KMS-11 (cell line): ENCODE results near the gene PLB1.

Experiments
- H2AFZ ChIP-seq: fragments of 200-600 bp; sonication (generic); 2 replicates; pipeline ENCODE4 v1.6.1; 2016; ENCODE audit warnings: antibody characterized with exemption, mixed run types, low read depth
- H3K27ac ChIP-seq: fragments of 200-600 bp; sonication (generic); 2 replicates; pipeline ENCODE4 v1.6.1; 2016; ENCODE audit warnings: mild to moderate bottlenecking, mixed run types
- H3K27me3 ChIP-seq: fragments of 200-600 bp; sonication (generic); 2 replicates; pipeline ENCODE4 v1.6.1; 2017; ENCODE audit warnings: mild to moderate bottlenecking, low read depth, mixed run types, moderate library complexity; ENCODE audit not compliant: insufficient read depth
- H3K36me3 ChIP-seq: fragments of 200-600 bp; sonication (generic); 2 replicates; pipeline ENCODE4 v1.6.1; 2017; ENCODE audit warnings: mild to moderate bottlenecking, mixed run types; ENCODE audit not compliant: insufficient read depth
- H3K4me1 ChIP-seq: fragments of 200-600 bp; sonication (generic); 2 replicates; pipeline ENCODE4 v1.6.1; 2016; ENCODE audit warnings: mild to moderate bottlenecking, low read depth, mixed run types; ENCODE audit not compliant: poor library complexity, severe bottlenecking
- H3K4me2 ChIP-seq: fragments of 200-600 bp; sonication (generic); 2 replicates; pipeline ENCODE4 v1.7.0; 2016; ENCODE audit warnings: mild to moderate bottlenecking, mixed run types
- H3K4me3 ChIP-seq: fragments of 200-600 bp; sonication (generic); IDR thresholded peaks from 2 replicates; pipeline ENCODE4 v1.6.1; 2017; ENCODE audit warnings: low read depth, low read length, mixed read lengths; ENCODE audit not compliant: insufficient read depth
- H3K79me2 ChIP-seq: fragments of 200-600 bp; sonication (generic); 2 replicates; pipeline ENCODE4 v1.6.1; 2016; ENCODE audit warnings: low read depth, mixed run types; ENCODE audit not compliant: insufficient read depth
- H3K9ac ChIP-seq: fragments of 200-600 bp; sonication (generic); 2 replicates; pipeline ENCODE4 v1.6.1; 2016; ENCODE audit warnings: mild to moderate bottlenecking, mixed run types
- H4K20me1 ChIP-seq: fragments of 200-600 bp; sonication (generic); 2 replicates; pipeline ENCODE4 v1.6.1; 2016; ENCODE audit warnings: mild to moderate bottlenecking, mixed run types; ENCODE audit not compliant: insufficient read depth
- CTCF ChIP-seq: fragments of 200-600 bp; sonication (generic); conservative IDR thresholded peaks from 2 replicates; pipeline ENCODE4 v1.6.1; 2017; ENCODE audit warnings: low read depth, mild to moderate bottlenecking, antibody characterized with exemption, low read length, moderate library complexity, mixed read lengths

PLB1 gene

GRCh38 chr2:28612131-28612812 is 116.4 kb downstream of the PLB1 start:
- H3K4me3 ChIP-seq, result no peak overlapping the region
- H3K4me1 ChIP-seq, result peaks cover 19% of the 10 kb centered on the region
- no peak for TF ChIP-seq CTCF
- H2AFZ ChIP-seq, result no peak overlapping the region
- no peak overlapping the region for H3K4me2 ChIP-seq
- H4K20me1 ChIP-seq, result no peaks in the 10 kb centered on the region
- H3K27me3 ChIP-seq, result no peaks in the 10 kb centered on the region
- H3K79me2 ChIP-seq, result no peaks in the 10 kb centered on the region
- H3K9ac ChIP-seq, result no peak overlapping the region
- H3K27ac ChIP-seq, result no peak overlapping the region
- H3K36me3 ChIP-seq, result no peaks in the 10 kb centered on the region

- Histone ChIP-seq H3K36me3 (no peaks in the 10 kb centered on the region), H3K27ac (peak overlapping the region; percentile 20; the same call in 1 of the 2 replicates), H3K79me2 (no peaks in the 10 kb centered on the region), H3K4me3 (no peak overlapping the region), H2AFZ (no peak overlapping the region), H3K27me3 (no peaks in the 10 kb centered on the region), H3K9ac (no peak overlapping the region), H4K20me1 (no peaks in the 10 kb centered on the region), H3K4me1 (peaks cover 19% of the 10 kb centered on the region), H3K4me2 (no peak overlapping the region)
- TF ChIP-seq CTCF, result no peak
These were observed 117.3 kb downstream of the PLB1 start for GRCh38 chr2:28613186-28613585.

GRCh38 chr2:28613633-28614501 is 118.0 kb downstream of the PLB1 start:
- Histone ChIP-seq H3K4me3 (no peak overlapping the region), H3K79me2 (no peaks in the 10 kb centered on the region), H2AFZ (peak overlapping the region; percentile 9; the same call in 1 of the 2 replicates), H3K4me2 (peak overlapping the region; percentile 39; the same call in 1 of the 2 replicates), H3K27ac (peak overlapping the region; percentile 20; the same call in 1 of the 2 replicates), H3K27me3 (no peaks in the 10 kb centered on the region), H4K20me1 (no peaks in the 10 kb centered on the region), H3K9ac (no peak overlapping the region), H3K36me3 (no peaks in the 10 kb centered on the region), H3K4me1 (peaks cover 19% of the 10 kb centered on the region)
- TF ChIP-seq CTCF, result no peak

GRCh38 chr2:28615706-28616105 is 119.8 kb downstream of the PLB1 start:
- no peak for TF ChIP-seq CTCF
- Histone ChIP-seq H3K27ac (no peak overlapping the region), H3K79me2 (no peaks in the 10 kb centered on the region), H3K36me3 (no peaks in the 10 kb centered on the region), H3K4me2 (no peak overlapping the region), H3K27me3 (no peaks in the 10 kb centered on the region), H3K4me1 (peaks cover 19% of the 10 kb centered on the region), H2AFZ (no peak overlapping the region), H3K9ac (no peak overlapping the region), H4K20me1 (no peaks in the 10 kb centered on the region), H3K4me3 (no peak overlapping the region)
